Measurements from ENCODE around the gene QRICH1. TPM values are rescaled to one million over a fixed set of nuclear protein-coding genes. Genes with fewer than 3 reads are reported as not detected.

The QRICH1 gene
- total and polyA plus RNA-seq, 2 donors (not counting 1 experiment from before 2014, with no cell fraction given), result 48.7 to 59.0 TPM

- H3K36me3 ChIP-seq (ENCODE audit: control insufficient read depth, insufficient read depth, low read length), result peaks cover 45% of the 10 kb centered on the region
- no peak overlapping the region for H2AFZ ChIP-seq (ENCODE audit: low read length)
- no peak for DNase-seq (ENCODE audit: low read depth in 2 of 2)
- no peaks in the 10 kb centered on the region for H3K9me3 ChIP-seq (ENCODE audit: control insufficient read depth, insufficient read depth, low read depth, low read length)
- peaks cover 7% of the 10 kb centered on the region for H3K4me1 ChIP-seq (ENCODE audit: control insufficient read depth, extremely low read depth, insufficient read depth, low read length)
- no peaks in the 10 kb centered on the region for H4K20me1 ChIP-seq (ENCODE audit: control insufficient read depth, extremely low read depth, insufficient read depth, low read length)
- peaks cover 14% of the 10 kb centered on the region for H3K79me2 ChIP-seq (ENCODE audit: control insufficient read depth, insufficient read depth, low read length)
- no peak overlapping the region for H3K4me3 ChIP-seq (replicated peaks in 1 of 4; ENCODE audit: control extremely low read depth in 1 of 4, insufficient read depth in 1 of 4, low read depth in 3 of 4, low read length in 4 of 4)
- no peaks in the 10 kb centered on the region for H3K27me3 ChIP-seq (ENCODE audit: control insufficient read depth, insufficient read depth, low read length)
- H3K27ac ChIP-seq (ENCODE audit: insufficient read depth, low read length), result no peak overlapping the region
- H3K4me2 ChIP-seq (ENCODE audit: extremely low read depth, insufficient read depth, low read length), result no peak overlapping the region
- TF ChIP-seq EZH2 (IDR thresholded peaks at IDR 0.05; ENCODE audit: low read length, missing control alignments) (no peak), CTCF (conservative IDR thresholded peaks at IDR 0.05 in 1 of 2, IDR thresholded peaks at IDR 0.05 in 1 of 2; ENCODE audit: low read depth in 1 of 2, low read length in 2 of 2) (no peak)
- no peak overlapping the region for H3K9ac ChIP-seq (ENCODE audit: insufficient read depth, low read length)
Measured at GRCh38 chr3:49100046-49100615, 6.3 kb upstream of the QRICH1 start.

GRCh38 chr3:49098910-49099630, 5.2 kb upstream of the QRICH1 start:
- Histone ChIP-seq H3K4me1 (ENCODE audit: control insufficient read depth, extremely low read depth, insufficient read depth, low read length) (peaks cover 11% of the 10 kb centered on the region), H3K27me3 (ENCODE audit: control insufficient read depth, insufficient read depth, low read length) (no peaks in the 10 kb centered on the region), H3K4me3 (replicated peaks in 1 of 4; ENCODE audit: control extremely low read depth in 1 of 4, insufficient read depth in 1 of 4, low read depth in 3 of 4, low read length in 4 of 4) (no peak overlapping the region), H2AFZ (ENCODE audit: low read length) (no peak overlapping the region), H3K4me2 (ENCODE audit: extremely low read depth, insufficient read depth, low read length) (no peak overlapping the region), H3K9ac (ENCODE audit: insufficient read depth, low read length) (no peak overlapping the region), H4K20me1 (ENCODE audit: control insufficient read depth, extremely low read depth, insufficient read depth, low read length) (no peaks in the 10 kb centered on the region), H3K79me2 (ENCODE audit: control insufficient read depth, insufficient read depth, low read length) (peaks cover 10% of the 10 kb centered on the region), H3K36me3 (ENCODE audit: control insufficient read depth, insufficient read depth, low read length) (peaks cover 45% of the 10 kb centered on the region), H3K9me3 (ENCODE audit: control insufficient read depth, insufficient read depth, low read depth, low read length) (no peaks in the 10 kb centered on the region), H3K27ac (ENCODE audit: insufficient read depth, low read length) (peak overlapping the region; percentile 23)
- TF ChIP-seq EZH2 (IDR thresholded peaks at IDR 0.05; ENCODE audit: low read length, missing control alignments) (no peak), CTCF (conservative IDR thresholded peaks at IDR 0.05 in 1 of 2, IDR thresholded peaks at IDR 0.05 in 1 of 2; ENCODE audit: low read depth in 1 of 2, low read length in 2 of 2) (no peak)
- DNase-seq (ENCODE audit: low read depth in 2 of 2), result no peak

- H3K27ac ChIP-seq (ENCODE audit: insufficient read depth, low read length), result peak overlapping the region; percentile 23
- no peak overlapping the region for H3K9ac ChIP-seq (ENCODE audit: insufficient read depth, low read length)
- H3K4me1 ChIP-seq (ENCODE audit: control insufficient read depth, extremely low read depth, insufficient read depth, low read length), result peaks cover 7% of the 10 kb centered on the region
- no peak overlapping the region for H3K4me3 ChIP-seq (replicated peaks in 1 of 4; ENCODE audit: control extremely low read depth in 1 of 4, insufficient read depth in 1 of 4, low read depth in 3 of 4, low read length in 4 of 4)
- H3K27me3 ChIP-seq (ENCODE audit: control insufficient read depth, insufficient read depth, low read length), result no peaks in the 10 kb centered on the region
- H3K79me2 ChIP-seq (ENCODE audit: control insufficient read depth, insufficient read depth, low read length), result peaks cover 4% of the 10 kb centered on the region
- no peak overlapping the region for H2AFZ ChIP-seq (ENCODE audit: low read length)
- no peak for TF ChIP-seq EZH2 (IDR thresholded peaks at IDR 0.05; ENCODE audit: low read length, missing control alignments)
- TF ChIP-seq CTCF (conservative IDR thresholded peaks at IDR 0.05 in 1 of 2, IDR thresholded peaks at IDR 0.05 in 1 of 2; ENCODE audit: low read depth in 1 of 2, low read length in 2 of 2), result no peak
- no peaks in the 10 kb centered on the region for H3K9me3 ChIP-seq (ENCODE audit: control insufficient read depth, insufficient read depth, low read depth, low read length)
- DNase-seq (ENCODE audit: low read depth in 2 of 2), result peak in 1 of 2 donors; percentile 48
- no peaks in the 10 kb centered on the region for H4K20me1 ChIP-seq (ENCODE audit: control insufficient read depth, extremely low read depth, insufficient read depth, low read length)
- H3K36me3 ChIP-seq (ENCODE audit: control insufficient read depth, insufficient read depth, low read length), result peaks cover 45% of the 10 kb centered on the region
- H3K4me2 ChIP-seq (ENCODE audit: extremely low read depth, insufficient read depth, low read length), result no peak overlapping the region
Measured at GRCh38 chr3:49098429-49098828, 4.6 kb upstream of the QRICH1 start.
